HepG2 (cell line): Measurements from ENCODE around the gene JAK1. TPM values are rescaled to one million over a fixed set of nuclear protein-coding genes. Genes with fewer than 3 reads are reported as not detected.

Experiments used
- FOXK2 ChIP-seq: fragments of 450-650 bp; IDR thresholded peaks from 2 replicates; pipeline ENCODE4 v1.6.1; 2016
- HIVEP1 ChIP-seq: sonication (generic); formaldehyde crosslinking; IDR thresholded peaks from 2 replicates; pipeline ENCODE4 v1.4.0; 2020; ENCODE audit warnings: mild to moderate bottlenecking, missing genetic modification reagents
- HNRNPK ChIP-seq: fragments of 200-400 bp; formaldehyde crosslinking; IDR thresholded peaks from 2 replicates; pipeline ENCODE4 v1.6.1; 2018; ENCODE audit warnings: low read length, low read depth, moderate library complexity, mild to moderate bottlenecking; ENCODE audit not compliant: poor library complexity, severe bottlenecking
- JUND ChIP-seq: sonication (generic); formaldehyde crosslinking; IDR thresholded peaks from 2 replicates; pipeline ENCODE4 v1.8.0; 2022; ENCODE audit warnings: mild to moderate bottlenecking, missing genetic modification reagents
- PHF5A ChIP-seq: IDR thresholded peaks from one replicate; pipeline ENCODE4 v1.6.1; 2018; ENCODE audit warnings: low read depth, missing genetic modification reagents; ENCODE audit not compliant: unreplicated experiment
- THAP11 ChIP-seq: IDR thresholded peaks from 2 replicates; pipeline ENCODE4 v1.6.1; 2016; ENCODE audit warnings: missing biosample characterization, missing genetic modification reagents
- ZBTB1 ChIP-seq: sonication (generic); formaldehyde crosslinking; IDR thresholded peaks from 2 replicates; pipeline ENCODE4 v1.4.0; 2020; ENCODE audit warnings: missing genetic modification reagents, borderline replicate concordance
- ZIK1 ChIP-seq: sonication (generic); formaldehyde crosslinking; IDR thresholded peaks from 2 replicates; pipeline ENCODE4 v1.5.0; 2020; ENCODE audit warnings: mild to moderate bottlenecking, low read depth, missing genetic modification reagents, borderline replicate concordance
- ZNF572 ChIP-seq: sonication (generic); formaldehyde crosslinking; IDR thresholded peaks from 2 replicates; pipeline ENCODE4 v1.5.1; 2020; ENCODE audit warnings: mild to moderate bottlenecking, missing genetic modification reagents
- polyA plus RNA-seq, 8 experiments: library from polyadenylated mRNA; depleted of rRNA in 3 of 8; stranded (reverse) in 7 of 8; unstranded in 1 of 8; fragments of >200 nt; fragmentation: Illumina TruSeq in 4 of 8; extraction: Trizol in 4 of 8; gene quantifications; 2 replicates each; pipeline versions ENCODE4 v1.2.1 to v1.2.3, GENCODE V29; 2011 to 2016; ENCODE audit warnings: low read depth in 4 of 8, missing spikeins in 1 of 8, mixed read lengths in 1 of 8; ENCODE audit not compliant: insufficient read depth in 1 of 8
- total RNA-seq, 5 experiments: library from RNA; depleted of rRNA; stranded (reverse); fragments of >200 nt; fragmentation: Illumina TruSeq; extraction: Trizol; gene quantifications; 2 replicates each; pipeline ENCODE4 v1.2.3, GENCODE V29; 2016; ENCODE audit warnings: low read depth in 1 of 5
- TF ChIP-seq, protein P1 (sequence below): sonication (generic); formaldehyde crosslinking; conservative IDR thresholded peaks from 2 replicates; pipeline ENCODE4 v1.8.0; 2022; ENCODE audit warnings: missing genetic modification reagents
- TF ChIP-seq, protein P2 (sequence below): sonication (generic); formaldehyde crosslinking; IDR thresholded peaks from 2 replicates; pipeline ENCODE4 v1.4.0; 2020; ENCODE audit warnings: missing genetic modification reagents
- TF ChIP-seq, protein P3 (sequence below): sonication (generic); formaldehyde crosslinking; IDR thresholded peaks from 2 replicates; pipeline ENCODE4 v1.5.0; 2020; ENCODE audit warnings: missing genetic modification reagents
- TF ChIP-seq, protein P4 (sequence below): IDR thresholded peaks from 2 replicates; pipeline ENCODE4 v1.6.1; 2012; ENCODE audit warnings: inconsistent platforms
- TF ChIP-seq, protein P5 (sequence below), 2 experiments: sonication (generic) in 1 of 2; formaldehyde crosslinking in 1 of 2; IDR thresholded peaks; 2 replicates each; pipeline versions ENCODE4 v1.4.0 to v1.6.1; 2018 to 2020; ENCODE audit warnings: missing genetic modification reagents in 2 of 2, borderline replicate concordance in 1 of 2, low read depth in 1 of 2, mild to moderate bottlenecking in 1 of 2, missing biosample characterization in 1 of 2
- TF ChIP-seq, protein P6 (sequence below): sonication (generic); formaldehyde crosslinking; IDR thresholded peaks from 2 replicates; pipeline ENCODE4 v1.5.1; 2020; ENCODE audit warnings: missing genetic modification reagents, mild to moderate bottlenecking, borderline replicate concordance

Gene JAK1
- total and polyA plus RNA-seq, 2 of the 13 experiments (the other 11 are each of a cell fraction or from before 2014, with no cell fraction given), result 23.9 to 42.4 TPM

DNA sequence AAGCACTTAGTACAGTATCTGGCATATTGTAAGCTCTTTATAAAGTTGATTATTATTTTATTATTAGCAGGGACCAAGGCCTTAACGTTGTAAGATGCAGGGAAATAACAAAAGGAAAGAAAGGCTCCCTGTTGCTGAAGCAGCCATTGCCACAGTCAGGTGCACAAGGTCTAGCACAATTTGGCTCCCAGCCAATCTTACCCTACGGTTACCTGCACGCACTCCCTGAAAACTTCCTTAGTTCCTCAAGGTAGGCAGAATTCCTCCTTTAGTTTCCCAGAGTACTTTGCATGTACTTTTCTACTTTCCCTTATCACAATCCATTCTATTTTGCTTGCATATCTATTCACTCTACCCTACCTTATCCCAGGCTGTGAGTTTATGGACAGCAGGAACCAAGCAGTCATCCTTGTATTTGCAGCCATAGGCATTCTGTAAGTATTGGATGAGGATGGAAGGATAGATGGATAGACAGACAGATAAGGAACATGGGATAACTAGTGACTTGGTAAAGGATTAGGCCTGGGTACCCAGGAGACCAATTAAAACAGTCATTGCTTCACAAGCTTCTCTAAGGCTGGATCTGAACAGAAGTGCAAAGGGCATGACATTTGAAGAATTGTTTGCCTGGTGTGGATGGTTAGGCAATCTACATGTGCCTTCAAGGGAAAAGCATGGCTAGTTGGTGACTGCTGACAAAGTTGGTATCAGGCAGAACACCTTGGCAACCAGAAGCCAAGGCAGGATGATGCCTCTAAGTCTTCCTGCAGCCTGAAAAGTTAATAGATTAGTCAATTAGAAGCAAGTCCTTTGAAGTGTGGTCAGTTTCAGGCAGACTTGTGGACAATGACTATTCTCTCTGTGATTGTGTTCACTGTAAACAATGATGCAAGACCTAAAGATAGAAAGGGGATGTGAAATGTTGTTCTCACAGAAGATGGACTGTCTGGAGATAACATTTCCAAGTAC, 20.8 kb upstream of the JAK1 start (continued):
- TF ChIP-seq, protein P1, sequence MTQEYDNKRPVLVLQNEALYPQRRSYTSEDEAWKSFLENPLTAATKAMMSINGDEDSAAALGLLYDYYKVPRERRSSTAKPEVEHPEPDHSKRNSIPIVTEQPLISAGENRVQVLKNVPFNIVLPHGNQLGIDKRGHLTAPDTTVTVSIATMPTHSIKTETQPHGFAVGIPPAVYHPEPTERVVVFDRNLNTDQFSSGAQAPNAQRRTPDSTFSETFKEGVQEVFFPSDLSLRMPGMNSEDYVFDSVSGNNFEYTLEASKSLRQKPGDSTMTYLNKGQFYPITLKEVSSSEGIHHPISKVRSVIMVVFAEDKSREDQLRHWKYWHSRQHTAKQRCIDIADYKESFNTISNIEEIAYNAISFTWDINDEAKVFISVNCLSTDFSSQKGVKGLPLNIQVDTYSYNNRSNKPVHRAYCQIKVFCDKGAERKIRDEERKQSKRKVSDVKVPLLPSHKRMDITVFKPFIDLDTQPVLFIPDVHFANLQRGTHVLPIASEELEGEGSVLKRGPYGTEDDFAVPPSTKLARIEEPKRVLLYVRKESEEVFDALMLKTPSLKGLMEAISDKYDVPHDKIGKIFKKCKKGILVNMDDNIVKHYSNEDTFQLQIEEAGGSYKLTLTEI, result no peak
- no peak for TF ChIP-seq PHF5A (CRISPR knock-in tag)
- TF ChIP-seq, protein P2, sequence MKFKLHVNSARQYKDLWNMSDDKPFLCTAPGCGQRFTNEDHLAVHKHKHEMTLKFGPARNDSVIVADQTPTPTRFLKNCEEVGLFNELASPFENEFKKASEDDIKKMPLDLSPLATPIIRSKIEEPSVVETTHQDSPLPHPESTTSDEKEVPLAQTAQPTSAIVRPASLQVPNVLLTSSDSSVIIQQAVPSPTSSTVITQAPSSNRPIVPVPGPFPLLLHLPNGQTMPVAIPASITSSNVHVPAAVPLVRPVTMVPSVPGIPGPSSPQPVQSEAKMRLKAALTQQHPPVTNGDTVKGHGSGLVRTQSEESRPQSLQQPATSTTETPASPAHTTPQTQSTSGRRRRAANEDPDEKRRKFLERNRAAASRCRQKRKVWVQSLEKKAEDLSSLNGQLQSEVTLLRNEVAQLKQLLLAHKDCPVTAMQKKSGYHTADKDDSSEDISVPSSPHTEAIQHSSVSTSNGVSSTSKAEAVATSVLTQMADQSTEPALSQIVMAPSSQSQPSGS (CRISPR knock-in tag), result peak; percentile 90
- TF ChIP-seq HNRNPK, result no peak
- no peak for TF ChIP-seq ZIK1 (CRISPR knock-in tag)
- TF ChIP-seq ZNF572, result no peak
- TF ChIP-seq, protein P3, sequence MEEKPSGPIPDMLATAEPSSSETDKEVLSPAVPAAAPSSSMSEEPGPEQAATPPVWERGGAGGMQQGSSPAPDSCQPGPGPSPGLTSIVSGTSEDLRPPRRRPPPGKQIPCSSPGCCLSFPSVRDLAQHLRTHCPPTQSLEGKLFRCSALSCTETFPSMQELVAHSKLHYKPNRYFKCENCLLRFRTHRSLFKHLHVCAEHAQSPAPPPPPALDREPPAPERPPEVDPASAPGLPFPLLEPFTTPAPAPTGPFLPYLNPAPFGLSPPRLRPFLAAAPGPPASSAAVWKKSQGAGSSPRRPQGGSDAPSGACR, result no peak
- TF ChIP-seq, protein P4, sequence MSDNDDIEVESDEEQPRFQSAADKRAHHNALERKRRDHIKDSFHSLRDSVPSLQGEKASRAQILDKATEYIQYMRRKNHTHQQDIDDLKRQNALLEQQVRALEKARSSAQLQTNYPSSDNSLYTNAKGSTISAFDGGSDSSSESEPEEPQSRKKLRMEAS, result peak; percentile 75
- TF ChIP-seq HIVEP1 (CRISPR knock-in tag), result no peak
- TF ChIP-seq THAP11 (CRISPR knock-in tag), result peak; percentile 72
- no peak for TF ChIP-seq FOXK2
- TF ChIP-seq, protein P5, sequence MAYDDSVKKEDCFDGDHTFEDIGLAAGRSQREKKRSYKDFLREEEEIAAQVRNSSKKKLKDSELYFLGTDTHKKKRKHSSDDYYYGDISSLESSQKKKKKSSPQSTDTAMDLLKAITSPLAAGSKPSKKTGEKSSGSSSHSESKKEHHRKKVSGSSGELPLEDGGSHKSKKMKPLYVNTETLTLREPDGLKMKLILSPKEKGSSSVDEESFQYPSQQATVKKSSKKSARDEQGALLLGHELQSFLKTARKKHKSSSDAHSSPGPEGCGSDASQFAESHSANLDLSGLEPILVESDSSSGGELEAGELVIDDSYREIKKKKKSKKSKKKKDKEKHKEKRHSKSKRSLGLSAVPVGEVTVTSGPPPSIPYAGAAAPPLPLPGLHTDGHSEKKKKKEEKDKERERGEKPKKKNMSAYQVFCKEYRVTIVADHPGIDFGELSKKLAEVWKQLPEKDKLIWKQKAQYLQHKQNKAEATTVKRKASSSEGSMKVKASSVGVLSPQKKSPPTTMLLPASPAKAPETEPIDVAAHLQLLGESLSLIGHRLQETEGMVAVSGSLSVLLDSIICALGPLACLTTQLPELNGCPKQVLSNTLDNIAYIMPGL (CRISPR knock-in tag; IDR thresholded peaks at IDR 0.05; ENCODE audit: borderline replicate concordance in 1 of 2, low read depth in 1 of 2), result no peak
- TF ChIP-seq, protein P6, sequence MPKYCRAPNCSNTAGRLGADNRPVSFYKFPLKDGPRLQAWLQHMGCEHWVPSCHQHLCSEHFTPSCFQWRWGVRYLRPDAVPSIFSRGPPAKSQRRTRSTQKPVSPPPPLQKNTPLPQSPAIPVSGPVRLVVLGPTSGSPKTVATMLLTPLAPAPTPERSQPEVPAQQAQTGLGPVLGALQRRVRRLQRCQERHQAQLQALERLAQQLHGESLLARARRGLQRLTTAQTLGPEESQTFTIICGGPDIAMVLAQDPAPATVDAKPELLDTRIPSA (CRISPR knock-in tag), result no peak
- peak; percentile 67; the same call in 1 of the 2 replicates for TF ChIP-seq JUND (CRISPR knock-in tag)
- no peak for TF ChIP-seq ZBTB1 (CRISPR knock-in tag)
